Measurements from ENCODE around the gene C1QTNF8. TPM values are rescaled to one million over a fixed set of nuclear protein-coding genes. Genes with fewer than 3 reads are reported as not detected.

The C1QTNF8 gene
- total RNA-seq, 1 experiment from 2014 or later, result 0.27 TPM

DNA sequence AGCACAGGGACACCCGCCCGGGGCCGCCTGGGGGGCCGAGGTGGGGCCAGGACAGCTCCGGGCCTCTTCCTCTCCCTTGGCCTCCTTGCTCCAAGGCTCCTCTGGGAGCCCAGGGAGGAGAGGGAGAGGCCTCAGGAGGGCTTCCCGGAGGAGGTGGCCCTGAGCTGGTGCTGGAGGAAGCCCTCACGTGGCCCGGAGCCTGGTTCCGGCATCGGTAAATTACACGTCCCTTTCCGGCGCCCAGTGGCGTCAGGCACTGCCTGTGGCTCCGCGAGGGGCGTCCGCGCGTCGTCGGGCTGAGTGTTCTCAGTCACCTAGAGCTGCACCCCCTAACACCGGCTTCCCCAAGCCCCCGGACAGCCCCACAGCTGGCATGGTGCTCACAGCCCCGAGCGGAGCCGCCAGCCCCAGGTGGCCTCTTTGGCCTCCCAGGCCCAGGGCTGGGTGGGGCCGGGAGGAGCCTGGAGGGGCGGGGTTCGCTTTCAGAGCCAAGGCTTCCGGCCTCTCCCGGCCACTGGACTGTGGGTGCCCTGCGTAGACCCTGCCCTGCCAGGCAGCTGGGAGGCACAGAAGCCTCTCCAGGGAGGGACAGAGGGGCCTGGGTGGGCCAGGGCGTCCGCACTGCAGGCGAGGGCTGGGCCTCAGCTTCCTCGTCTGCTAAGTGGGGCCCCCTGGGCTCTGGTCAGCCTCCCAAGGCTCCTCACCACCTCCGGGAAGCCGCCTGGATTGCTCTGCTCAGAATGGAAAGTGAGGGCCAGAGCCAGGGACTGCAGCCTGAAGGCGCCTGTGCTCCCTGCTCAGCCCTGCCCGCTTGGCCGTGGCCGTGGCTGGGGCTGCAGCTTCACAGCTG, 51.4 kb downstream of the C1QTNF8 start:
- Histone ChIP-seq H3K36me3 (ENCODE audit: control insufficient read depth in 1 of 2, insufficient read depth in 2 of 2, low read length in 2 of 2) (no peaks in the 10 kb centered on the region), H2AFZ (ENCODE audit: low read depth, low read length, poor library complexity, severe bottlenecking) (no peak overlapping the region), H3K9ac (ENCODE audit: low read length) (peak overlapping the region; percentile 64), H3K79me2 (ENCODE audit: insufficient read depth, low read length) (no peaks in the 10 kb centered on the region), H3K4me2 (ENCODE audit: low read length) (peak overlapping the region; percentile 74), H3K9me3 (ENCODE audit: control insufficient read depth in 1 of 2, insufficient read depth in 1 of 2, low read depth in 1 of 2, low read length in 2 of 2) (no peaks in the 10 kb centered on the region), H3K4me3 (replicated peaks in 1 of 2; ENCODE audit: low read depth in 1 of 2, low read length in 2 of 2) (peak overlapping the region; percentile 47 to 55), H3K4me1 (ENCODE audit: control insufficient read depth in 1 of 2, insufficient read depth in 2 of 2, low read length in 2 of 2) (peaks cover 23 to 51% of the 10 kb centered on the region in 2 experiments), H3K27me3 (ENCODE audit: insufficient read depth, low read length) (no peaks in the 10 kb centered on the region), H4K20me1 (ENCODE audit: insufficient read depth) (no peaks in the 10 kb centered on the region), H3K9me2 (ENCODE audit: insufficient read depth) (no peaks in the 10 kb centered on the region), H3K27ac (ENCODE audit: low read depth, low read length) (peak overlapping the region; percentile 54; the same call in 1 of the 2 replicates)
- ChIA-PET POLR2A (interaction anchor here (1.0 kb wide), 1 partner anchor 317 kb away, joined by 3 read pairs; no protein-coding TSS in a partner anchor), CTCF (interaction anchor here (0.8 to 1.7 kb wide), 2 partner anchors 13 to 284 kb away, joined by 3 to 6 read pairs; partner anchors contain the start of gene MSLN), RAD21 (ENCODE audit: low non-redundant PET in 1 of 2, low total read pairs in 2 of 2, uncharacterized antibody in 2 of 2, unreplicated experiment in 2 of 2) (no interaction called here)
- no peak for DNase-seq (ENCODE audit: low read depth, low spot score)
- intact Hi-C loops (cut with micrococcal nuclease), result no loop called here
- TF ChIP-seq ZFX (IDR thresholded peaks at IDR 0.05) (peak; percentile 64; the same call in 1 of the 2 replicates), SIN3A (IDR thresholded peaks at IDR 0.05; ENCODE audit: low read depth) (no peak), ELF1 (IDR thresholded peaks at IDR 0.05; ENCODE audit: borderline replicate concordance, low read depth) (no peak), CEBPB (IDR thresholded peaks at IDR 0.05; ENCODE audit: low read depth) (no peak), POLR2AphosphoS5 (IDR thresholded peaks at IDR 0.05; ENCODE audit: low read depth, low read length) (peak; percentile 79), SP1 (IDR thresholded peaks at IDR 0.05; ENCODE audit: low read depth) (no peak), FOSL1 (IDR thresholded peaks at IDR 0.05; ENCODE audit: low read depth) (no peak), YY1 (IDR thresholded peaks at IDR 0.05; ENCODE audit: extremely low read depth, insufficient replicate concordance, low read depth, low read length) (no peak), SRF (IDR thresholded peaks at IDR 0.05; ENCODE audit: low read depth) (no peak)
- ATAC-seq, result peak; percentile 63
- no TSS peak for BruUV-seq (replicated peaks)
